ENCODE results near the gene VASN.
"Not testable (repeated sequence)": the region's sequence is repeated elsewhere in the genome, so short reads cannot be mapped to it uniquely, and the experiment has no call there.

Gene VASN

GRCh38 chr16:4336701-4337539 lies 34.7 kb upstream of the VASN start:
- DNase-seq (ENCODE audit: low spot score) (no peak), FAIRE-seq (no peak)

- FAIRE-seq (no peak), DNase-seq (ENCODE audit: low spot score) (no peak)
Measured at GRCh38 chr16:4337540-4338088, 34.0 kb upstream of the VASN start.

- DNase-seq (ENCODE audit: low spot score), result no peak
- FAIRE-seq, result no peak
Measured at GRCh38 chr16:4338125-4338582, 33.5 kb upstream of the VASN start.

GRCh38 chr16:4338712-4339299 lies 32.8 kb upstream of the VASN start:
- no peak for DNase-seq (ENCODE audit: low spot score)
- FAIRE-seq, result no peak

GRCh38 chr16:4339455-4339854 lies 32.2 kb upstream of the VASN start:
- no peak for DNase-seq (ENCODE audit: low spot score)
- FAIRE-seq, result no peak

- no peak for FAIRE-seq
Measured at GRCh38 chr16:4339909-4340308, 31.7 kb upstream of the VASN start.

GRCh38 chr16:4340443-4340842 lies 31.2 kb upstream of the VASN start:
- DNase-seq (ENCODE audit: low spot score), result no peak
- no peak for FAIRE-seq

More at GRCh38 chr16:4339909-4340308, 31.7 kb upstream of the VASN start:
- DNase-seq (ENCODE audit: low spot score), result no peak

GRCh38 chr16:4341250-4341649 lies 30.4 kb upstream of the VASN start:
- FAIRE-seq, result no peak
- DNase-seq (ENCODE audit: low spot score), result no peak

- no peak for DNase-seq (ENCODE audit: low spot score)
- no peak for FAIRE-seq
Measured at GRCh38 chr16:4342866-4343744, 28.5 kb upstream of the VASN start.

GRCh38 chr16:4344300-4344982 lies 27.2 kb upstream of the VASN start:
- FAIRE-seq, result peak; percentile 79
- not testable (repeated sequence) for DNase-seq (ENCODE audit: low spot score)

GRCh38 chr16:4344983-4345835 lies 26.4 kb upstream of the VASN start:
- FAIRE-seq (no peak), DNase-seq (ENCODE audit: low spot score) (no peak)

- FAIRE-seq, result no peak
- DNase-seq (ENCODE audit: low spot score), result no peak
Measured at GRCh38 chr16:4345836-4346781, 25.5 kb upstream of the VASN start.

- FAIRE-seq, result no peak
- DNase-seq (ENCODE audit: low spot score), result no peak
Measured at GRCh38 chr16:4347010-4347409, 24.6 kb upstream of the VASN start.

- FAIRE-seq (no peak), DNase-seq (ENCODE audit: low spot score) (no peak)
Measured at GRCh38 chr16:4347765-4348509, 23.7 kb upstream of the VASN start.

- FAIRE-seq, result no peak
Measured at GRCh38 chr16:4349332-4349731, 22.3 kb upstream of the VASN start.

GRCh38 chr16:4350365-4350786 lies 21.3 kb upstream of the VASN start:
- no peak for FAIRE-seq
- DNase-seq (ENCODE audit: low spot score), result no peak

More at GRCh38 chr16:4349332-4349731, 22.3 kb upstream of the VASN start:
- no peak for DNase-seq (ENCODE audit: low spot score)

- peak; percentile 73 for FAIRE-seq
- peak; percentile 97 for DNase-seq (ENCODE audit: low spot score)
Measured at GRCh38 chr16:4350787-4351659, 20.6 kb upstream of the VASN start, which contains the start of gene PAM16. Gene PAM16, minus strand, starts transcription at chr16:4351321. Its CDS starts 87 bp downstream, at chr16:4351234.

Data from urothelium cell line (cell line).